Skeletal muscle tissue (tissue), 4 donors: ENCODE results near the gene LRBA. TPM values are rescaled to one million over a fixed set of nuclear protein-coding genes. Genes with fewer than 3 reads are reported as not detected.
"Not testable (repeated sequence)": the region's sequence is repeated elsewhere in the genome, so short reads cannot be mapped to it uniquely, and the experiment has no call there.

ENCODE experiments used
- H3K27ac ChIP-seq: one replicate; pipeline ENCODE4 v1.7.0; 2013; ENCODE audit warnings: mild to moderate bottlenecking, low read depth, low read length, inconsistent platforms
- H3K27me3 ChIP-seq, 3 donors: one replicate each; pipeline ENCODE4 v1.7.0; 2013; ENCODE audit warnings: low read length in 3 of 3; ENCODE audit not compliant: control insufficient read depth in 3 of 3, insufficient read depth in 3 of 3
- H3K36me3 ChIP-seq, 3 donors: one replicate each; pipeline ENCODE4 v1.7.0; 2013; ENCODE audit warnings: low read length in 3 of 3; ENCODE audit not compliant: control insufficient read depth in 3 of 3, insufficient read depth in 3 of 3
- H3K4me1 ChIP-seq, 3 donors: one replicate each; pipeline ENCODE4 v1.7.0; 2013; ENCODE audit warnings: low read length in 3 of 3, mild to moderate bottlenecking in 3 of 3; ENCODE audit not compliant: control insufficient read depth in 3 of 3, insufficient read depth in 3 of 3
- H3K4me3 ChIP-seq, 3 donors: one replicate each; pipeline ENCODE4 v1.7.0; 2013; ENCODE audit warnings: low read length in 3 of 3
- H3K9ac ChIP-seq, 3 donors: one replicate each; pipeline ENCODE4 v1.7.0; 2013; ENCODE audit warnings: low read length in 3 of 3, mild to moderate bottlenecking in 3 of 3, moderate library complexity in 2 of 3, low read depth in 1 of 3
- H3K9me3 ChIP-seq, 3 donors: one replicate each; pipeline ENCODE4 v1.7.0; 2013; ENCODE audit warnings: low read length in 3 of 3; ENCODE audit not compliant: control insufficient read depth in 3 of 3
- total RNA-seq: library from RNA; depleted of rRNA; stranded (reverse); fragments of >200 nt; gene quantifications from one replicate; pipeline ENCODE4 v1.2.3, GENCODE V29; 2014
- donor health status: Osteomylitis.

The LRBA gene
- total RNA-seq, 1 donor from 2014 or later = 58.5 TPM

DNA sequence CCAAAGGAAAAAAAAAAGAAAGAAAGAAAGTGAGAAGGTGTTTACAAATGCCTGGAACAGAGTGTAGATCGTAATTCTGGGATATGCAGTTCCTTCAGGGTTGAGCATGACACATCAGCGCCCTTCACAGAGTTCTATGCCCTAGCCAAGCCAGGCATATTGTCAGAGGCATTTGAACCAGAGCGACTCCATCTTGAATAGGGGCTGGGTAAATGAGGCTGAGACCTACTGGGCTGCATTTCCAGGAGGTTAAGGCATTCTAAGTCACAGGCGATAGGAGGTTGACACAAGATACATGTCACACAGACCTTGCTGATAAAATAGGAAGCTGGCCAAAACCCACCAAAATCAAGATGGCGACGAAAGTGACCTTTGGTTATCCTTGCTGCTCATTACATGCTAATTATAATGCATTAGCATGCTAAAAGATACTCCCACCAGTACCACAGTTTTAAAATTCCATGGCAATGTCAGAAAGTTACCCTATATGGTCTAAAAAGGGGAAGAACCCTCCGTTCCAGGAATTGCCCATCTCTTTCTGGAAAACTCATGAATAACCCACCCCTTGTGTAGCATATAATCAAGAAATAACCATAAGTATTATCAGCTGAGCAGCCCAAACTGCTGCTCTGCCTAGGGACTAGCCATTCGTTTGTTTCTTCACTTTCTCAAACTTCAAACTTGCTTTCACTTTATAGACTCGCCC lies 23.5 kb upstream of the LRBA start:
- Histone ChIP-seq H3K27ac (no peak overlapping the region), H3K4me1 (no peaks in the 10 kb centered on the region)

DNA sequence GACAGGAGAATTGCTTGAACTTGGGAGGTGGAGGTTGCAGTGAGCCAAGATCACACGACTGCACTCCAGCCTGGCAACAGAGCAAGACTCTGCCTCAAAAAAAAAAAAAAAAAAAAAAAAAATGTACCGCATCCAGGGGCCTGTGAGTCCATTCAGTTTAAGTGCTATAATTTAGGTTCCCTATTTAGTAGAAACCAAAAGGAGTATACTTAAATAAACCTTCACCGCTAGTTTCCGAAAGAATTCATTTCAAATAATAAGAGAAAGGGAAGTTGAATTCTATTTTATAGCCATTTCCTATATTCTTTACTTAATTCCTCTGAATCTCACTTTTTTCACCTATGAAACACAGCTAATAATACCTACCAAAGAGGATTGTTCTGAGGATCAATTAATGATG lies 20.8 kb upstream of the LRBA start:
- Histone ChIP-seq H3K27ac (no peak overlapping the region), H3K4me3 (no peak overlapping the region), H3K4me1 (no peaks in the 10 kb centered on the region), H3K9ac (no peak overlapping the region), H3K27me3 (no peaks in the 10 kb centered on the region), H3K9me3 (no peaks in the 10 kb centered on the region), H3K36me3 (no peaks in the 10 kb centered on the region)

More for the DNA sequence above, 23.5 kb upstream of the LRBA start:
- Histone ChIP-seq H3K27me3 (no peaks in the 10 kb centered on the region), H3K9me3 (no peaks in the 10 kb centered on the region), H3K36me3 (no peaks in the 10 kb centered on the region), H3K9ac (no peak overlapping the region), H3K4me3 (no peak overlapping the region)

DNA sequence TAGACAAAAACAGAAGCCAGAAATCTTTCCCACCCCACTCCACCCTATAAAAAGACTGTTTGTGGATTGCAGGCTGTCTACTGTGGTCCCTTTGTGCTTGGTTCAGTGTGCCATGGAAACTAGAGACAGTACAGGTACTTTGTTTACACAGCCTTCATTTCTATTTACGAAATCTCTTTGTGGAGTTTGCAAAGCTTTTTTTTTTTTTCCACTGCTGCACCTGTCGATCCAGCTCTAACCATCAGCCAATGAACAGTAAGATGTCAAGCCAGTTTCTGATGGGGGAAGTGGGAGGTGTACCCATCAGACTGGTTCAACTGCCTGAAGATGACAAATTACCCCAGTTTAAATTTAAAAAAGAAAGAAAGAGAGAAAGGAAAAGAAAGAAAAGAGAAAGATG lies 20.2 kb upstream of the LRBA start:
- H3K4me3 ChIP-seq = no peak overlapping the region
- no peaks in the 10 kb centered on the region for H3K27me3 ChIP-seq
- no peak overlapping the region for H3K27ac ChIP-seq
- H3K9me3 ChIP-seq = no peaks in the 10 kb centered on the region
- no peak overlapping the region for H3K9ac ChIP-seq
- no peaks in the 10 kb centered on the region for H3K36me3 ChIP-seq
- H3K4me1 ChIP-seq = no peaks in the 10 kb centered on the region

DNA sequence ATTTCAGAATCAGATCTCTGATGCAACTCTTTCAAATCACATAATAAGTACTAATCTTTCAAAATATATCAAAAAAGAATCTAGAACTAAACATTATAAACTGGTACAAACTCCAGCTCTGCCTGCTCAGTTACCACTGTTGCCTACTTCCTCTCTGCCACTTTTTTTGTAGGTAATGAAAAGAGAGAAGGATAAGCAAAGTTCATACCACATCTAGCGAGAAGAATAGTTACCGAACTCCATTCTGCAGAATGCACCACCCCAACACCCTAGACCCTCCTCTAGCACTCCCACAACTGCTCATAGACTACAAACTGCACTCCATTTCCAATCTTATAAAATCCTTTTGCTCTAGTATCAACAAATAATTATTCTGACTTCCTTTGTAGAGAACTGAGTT lies 19.7 kb upstream of the LRBA start:
- Histone ChIP-seq H3K4me3 (no peak overlapping the region), H3K9ac (no peak overlapping the region), H3K27ac (no peak overlapping the region), H3K27me3 (no peaks in the 10 kb centered on the region), H3K4me1 (no peaks in the 10 kb centered on the region), H3K36me3 (no peaks in the 10 kb centered on the region), H3K9me3 (no peaks in the 10 kb centered on the region)

DNA sequence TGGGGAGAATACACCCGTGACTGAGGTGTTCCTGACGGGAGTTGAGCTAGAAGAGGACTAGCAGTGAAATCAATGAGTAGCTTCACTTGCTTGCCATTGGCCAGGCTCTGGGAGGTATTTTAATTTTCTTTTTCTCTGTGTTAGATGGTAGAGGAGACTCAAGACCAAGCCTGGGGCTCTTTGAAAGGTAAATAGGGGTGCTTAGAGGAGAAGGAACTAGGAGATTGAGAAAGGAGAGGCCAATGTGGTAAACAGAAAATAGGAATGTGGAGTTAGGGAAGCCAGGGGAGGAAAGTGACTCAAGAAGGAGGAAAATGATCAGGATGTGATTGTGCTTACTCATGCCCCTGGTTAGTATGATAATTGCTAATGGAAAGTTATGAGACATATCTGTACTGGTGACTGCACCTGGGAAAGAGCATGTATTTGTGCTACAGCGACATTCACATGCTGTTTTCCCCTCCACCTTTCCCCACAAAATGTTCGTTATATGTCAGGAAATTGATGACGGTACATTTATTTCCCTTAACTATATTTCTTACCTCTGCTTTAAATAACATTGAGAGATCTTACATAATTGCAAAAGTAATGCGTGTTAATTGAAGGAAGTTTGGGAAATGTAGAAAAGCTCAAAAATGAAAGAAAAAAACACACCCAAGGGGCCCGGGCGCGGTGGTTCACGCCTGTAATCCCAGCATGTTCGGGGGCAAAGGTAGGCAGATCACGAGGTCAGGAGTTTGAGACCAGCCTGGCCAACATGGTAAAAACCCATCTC lies 16.9 kb upstream of the LRBA start:
- H3K27ac ChIP-seq = no peak overlapping the region
- no peak overlapping the region for H3K4me3 ChIP-seq
- H3K9ac ChIP-seq = no peak overlapping the region

DNA sequence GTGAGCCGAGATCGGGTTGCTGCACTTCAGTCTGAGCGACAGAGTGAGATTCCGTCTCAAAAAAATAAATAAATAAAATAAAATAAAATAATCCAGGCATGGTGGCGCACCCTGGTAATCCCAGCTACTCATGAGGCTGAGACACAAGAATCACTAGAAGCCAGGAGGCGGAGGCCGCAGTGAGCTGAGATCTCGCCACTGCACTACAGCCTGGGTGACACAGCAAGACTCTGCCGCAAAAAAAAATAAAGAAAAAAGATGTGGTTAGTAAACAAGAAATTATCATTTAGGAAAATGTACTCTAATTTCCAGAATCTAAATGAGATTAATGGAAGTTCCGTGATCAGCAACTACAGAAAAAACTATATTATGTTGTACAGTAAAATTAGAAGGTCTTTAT lies 14.5 kb upstream of the LRBA start:
- Histone ChIP-seq H3K4me1 (no peaks in the 10 kb centered on the region), H3K27me3 (no peaks in the 10 kb centered on the region), H3K9me3 (no peaks in the 10 kb centered on the region), H3K9ac (no peak overlapping the region), H3K27ac (no peak overlapping the region), H3K4me3 (no peak overlapping the region), H3K36me3 (no peaks in the 10 kb centered on the region)

More for the DNA sequence above, 16.9 kb upstream of the LRBA start:
- Histone ChIP-seq H3K36me3 (no peaks in the 10 kb centered on the region), H3K4me1 (no peaks in the 10 kb centered on the region), H3K9me3 (no peaks in the 10 kb centered on the region), H3K27me3 (no peaks in the 10 kb centered on the region)

DNA sequence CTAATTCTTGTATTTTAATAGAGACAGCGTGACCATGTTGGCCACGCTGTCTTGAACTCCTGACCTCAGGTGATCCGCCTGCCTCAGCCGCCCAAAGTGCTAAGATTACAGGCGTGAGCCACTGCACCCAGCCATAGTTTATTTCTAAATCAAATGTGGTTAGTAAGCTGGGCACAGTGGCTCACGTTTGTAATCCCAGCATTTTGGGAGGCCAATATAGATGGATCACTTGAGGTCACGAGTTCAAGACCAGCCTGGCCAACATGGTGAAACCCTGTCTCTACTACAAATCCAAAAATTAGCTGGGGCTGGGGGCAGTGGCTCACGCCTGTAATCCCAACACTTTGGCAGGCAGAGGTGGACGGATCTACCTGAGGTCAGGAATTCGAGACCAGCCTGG lies 13.9 kb upstream of the LRBA start:
- H3K9ac ChIP-seq, H3K4me3 ChIP-seq, H3K27me3 ChIP-seq, H3K9me3 ChIP-seq, H3K4me1 ChIP-seq, H3K36me3 ChIP-seq, H3K27ac ChIP-seq: not testable (repeated sequence)

DNA sequence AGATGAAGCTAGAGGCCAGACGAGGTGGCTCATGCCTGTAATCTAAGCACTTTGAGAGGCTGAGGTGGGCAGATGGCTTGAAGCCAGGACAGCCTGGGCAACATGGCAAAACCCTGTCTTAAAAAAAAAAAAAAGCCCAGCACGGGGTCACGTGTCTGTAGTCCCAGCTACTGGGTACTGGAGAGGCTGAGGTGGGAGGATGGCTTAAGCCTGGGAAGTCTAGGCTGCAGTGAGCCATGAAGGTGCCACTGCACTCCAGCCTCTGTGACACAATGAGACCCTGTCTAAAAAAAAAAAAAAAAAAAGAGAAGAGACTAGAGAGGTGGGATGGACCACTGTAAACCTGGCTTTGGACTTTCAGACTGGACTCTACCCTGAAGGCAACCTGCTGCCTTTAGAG lies 10.7 kb upstream of the LRBA start:
- Histone ChIP-seq H3K4me3 (no peak overlapping the region), H3K27me3 (no peaks in the 10 kb centered on the region), H3K9ac (no peak overlapping the region), H3K4me1 (no peaks in the 10 kb centered on the region), H3K36me3 (no peaks in the 10 kb centered on the region), H3K9me3 (no peaks in the 10 kb centered on the region), H3K27ac (no peak overlapping the region)

DNA sequence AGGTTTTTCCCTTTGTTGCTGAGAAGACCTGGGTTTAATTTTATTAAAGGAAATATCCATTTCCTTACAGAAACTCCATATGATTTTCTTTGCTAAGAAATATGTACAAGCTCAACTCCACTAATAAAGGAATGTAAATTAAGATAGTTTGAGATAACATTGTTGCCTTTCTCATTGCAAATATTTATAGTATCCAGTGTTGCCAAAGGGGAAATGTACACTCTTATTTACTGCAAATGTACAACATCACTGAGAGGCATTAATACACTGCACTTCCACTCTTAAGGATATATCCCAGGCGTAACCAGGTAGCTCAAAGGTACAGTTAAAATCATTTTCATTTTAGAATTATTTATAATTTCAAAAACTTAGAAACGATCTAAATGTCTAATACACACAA lies 7.5 kb upstream of the LRBA start:
- H3K9ac ChIP-seq = no peak overlapping the region
- no peak overlapping the region for H3K27ac ChIP-seq
- H3K36me3 ChIP-seq = no peaks in the 10 kb centered on the region
- H3K4me3 ChIP-seq = no peak overlapping the region
- H3K9me3 ChIP-seq = no peaks in the 10 kb centered on the region
- H3K4me1 ChIP-seq = no peaks in the 10 kb centered on the region
- H3K27me3 ChIP-seq = no peaks in the 10 kb centered on the region

DNA sequence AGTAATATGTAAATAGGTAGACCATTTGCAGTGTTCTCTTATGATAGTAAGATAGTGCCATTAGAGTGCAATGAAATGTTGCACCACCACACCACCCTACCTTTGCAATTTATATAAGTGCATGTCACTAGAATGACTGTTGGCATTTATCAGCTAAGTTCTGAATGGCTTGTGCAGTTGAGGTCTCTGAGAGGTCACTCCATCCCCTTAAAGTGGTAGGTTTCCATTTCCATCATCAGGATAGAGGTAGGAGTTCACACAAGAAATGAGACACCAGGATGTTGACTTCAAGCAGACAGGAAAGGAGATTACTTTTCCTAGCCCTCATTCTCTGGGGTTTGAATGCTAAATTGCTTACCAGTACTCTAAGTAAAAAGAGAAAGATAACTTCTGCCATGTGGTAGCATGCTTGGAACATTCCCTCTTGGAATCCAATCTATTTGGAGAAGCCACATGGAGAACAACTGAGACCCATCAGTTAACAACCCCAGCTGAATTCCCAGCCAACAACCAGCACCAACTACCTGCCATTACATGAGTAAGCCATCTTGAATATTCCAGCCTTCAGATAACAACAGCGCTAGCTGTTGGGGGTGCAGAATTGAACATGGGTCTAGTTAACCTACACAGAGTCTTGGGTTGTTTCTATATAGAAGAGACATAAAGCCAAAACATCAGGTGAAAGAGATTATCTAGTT lies 6.7 kb upstream of the LRBA start:
- Histone ChIP-seq H3K9ac (no peak overlapping the region), H3K4me1 (no peaks in the 10 kb centered on the region), H3K27me3 (no peaks in the 10 kb centered on the region), H3K36me3 (no peaks in the 10 kb centered on the region), H3K27ac (no peak overlapping the region), H3K4me3 (no peak overlapping the region), H3K9me3 (no peaks in the 10 kb centered on the region)
